ENCODE measurements around the gene NTMT2. TPM values are rescaled to one million over a fixed set of nuclear protein-coding genes. Genes with fewer than 3 reads are reported as not detected.

Gene NTMT2
- polyA plus RNA-seq, 4 donors = not detected

DNA sequence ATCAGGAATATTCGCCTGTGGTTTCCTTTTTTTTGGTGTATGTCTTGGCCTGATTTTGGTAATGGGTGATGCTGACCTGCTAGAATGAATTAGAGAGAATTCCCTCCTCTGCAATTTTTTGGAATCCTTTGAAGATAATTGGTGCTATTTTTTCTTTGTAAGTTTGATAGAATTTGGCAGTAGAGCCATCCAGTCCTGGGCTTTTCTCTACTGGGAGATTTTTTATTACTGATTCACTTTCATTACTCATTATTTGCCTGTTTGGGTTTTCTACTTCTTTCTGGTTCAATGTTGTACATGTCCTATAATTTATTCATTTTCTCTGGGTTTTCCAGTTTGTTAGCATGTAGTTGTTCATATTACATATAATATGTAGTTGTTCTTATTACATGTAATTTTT is 48.7 kb downstream of the NTMT2 start:
- 78 to 81% (median 79%) methylated on average over 1 of the region's 1 CpG for WGBS, 3 donors
- no peak for FAIRE-seq

GRCh38 chr1:170196490-170197236 is 50.9 kb downstream of the NTMT2 start:
- DNase-seq = no peak
- 49 to 71% (median 54%) methylated on average over 2 of the region's 2 CpGs for WGBS, 3 donors

More for the DNA sequence above, 48.7 kb downstream of the NTMT2 start:
- Histone ChIP-seq H3K36me3 (ENCODE audit: control insufficient read depth in 3 of 3, insufficient read depth in 2 of 3, low read depth in 1 of 3, low read length in 3 of 3) (no peaks in the 10 kb centered on the region), H3K27me3 (ENCODE audit: control insufficient read depth in 3 of 3, insufficient read depth in 3 of 3, low read length in 3 of 3) (no peaks in the 10 kb centered on the region), H3K4me1 (ENCODE audit: control insufficient read depth in 3 of 3, insufficient read depth in 2 of 3, low read depth in 1 of 3, low read length in 2 of 3) (no peaks in the 10 kb centered on the region), H3K27ac (ENCODE audit: low read depth in 1 of 3, low read length in 2 of 3) (no peak overlapping the region), H3K4me3 (ENCODE audit: low read depth in 1 of 3, low read length in 3 of 3) (no peak overlapping the region), H3K9me3 (ENCODE audit: control insufficient read depth in 2 of 2, insufficient read depth in 1 of 2, low read depth in 1 of 2, low read length in 1 of 2) (peaks cover 0 to 9% of the 10 kb centered on the region in 2 donors)
- DNase-seq = no peak

DNA sequence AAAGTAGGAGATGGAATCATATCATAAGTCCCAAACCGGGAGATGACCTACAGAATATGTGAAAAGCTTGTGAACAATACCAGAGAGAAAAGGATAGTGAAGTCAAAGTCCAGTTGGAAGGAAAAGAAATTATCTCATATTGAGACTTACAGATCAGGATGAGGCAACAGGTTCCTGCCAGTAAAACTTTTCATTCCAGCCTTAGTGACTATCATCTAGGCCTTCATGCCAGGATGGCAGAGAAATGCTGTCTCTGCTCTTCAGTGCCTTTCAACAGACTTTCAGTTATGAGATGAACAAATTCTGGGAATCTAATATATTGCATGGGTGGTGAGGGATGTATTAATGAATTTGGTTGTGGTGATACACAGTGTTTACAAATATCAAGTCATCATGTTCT is 52.3 kb downstream of the NTMT2 start:
- DNase-seq = no peak
- WGBS, 3 donors = 53 to 84% (median 64%) methylated on average over 1 of the region's 1 CpG
- H3K9me3 ChIP-seq (ENCODE audit: control insufficient read depth in 2 of 2, insufficient read depth in 1 of 2, low read depth in 1 of 2, low read length in 1 of 2) = no peaks in the 10 kb centered on the region
- H3K4me3 ChIP-seq (ENCODE audit: low read depth in 1 of 3, low read length in 3 of 3) = no peak overlapping the region
- FAIRE-seq = no peak
- no peaks in the 10 kb centered on the region for H3K27me3 ChIP-seq (ENCODE audit: control insufficient read depth in 3 of 3, insufficient read depth in 3 of 3, low read length in 3 of 3)
- no peaks in the 10 kb centered on the region for H3K4me1 ChIP-seq (ENCODE audit: control insufficient read depth in 3 of 3, insufficient read depth in 2 of 3, low read depth in 1 of 3, low read length in 2 of 3)
- H3K36me3 ChIP-seq (ENCODE audit: control insufficient read depth in 3 of 3, insufficient read depth in 2 of 3, low read depth in 1 of 3, low read length in 3 of 3) = no peaks in the 10 kb centered on the region
- H3K27ac ChIP-seq (ENCODE audit: low read depth in 1 of 3, low read length in 2 of 3) = no peak overlapping the region

More at GRCh38 chr1:170196490-170197236, 50.9 kb downstream of the NTMT2 start:
- no peak overlapping the region for H3K27ac ChIP-seq (ENCODE audit: low read depth in 1 of 3, low read length in 2 of 3)
- no peak overlapping the region for H3K4me3 ChIP-seq (ENCODE audit: low read depth in 1 of 3, low read length in 3 of 3)
- no peaks in the 10 kb centered on the region for H3K9me3 ChIP-seq (ENCODE audit: control insufficient read depth in 2 of 2, insufficient read depth in 1 of 2, low read depth in 1 of 2, low read length in 1 of 2)
- no peaks in the 10 kb centered on the region for H3K36me3 ChIP-seq (ENCODE audit: control insufficient read depth in 3 of 3, insufficient read depth in 2 of 3, low read depth in 1 of 3, low read length in 3 of 3)
- no peaks in the 10 kb centered on the region for H3K4me1 ChIP-seq (ENCODE audit: control insufficient read depth in 3 of 3, insufficient read depth in 2 of 3, low read depth in 1 of 3, low read length in 2 of 3)
- H3K27me3 ChIP-seq (ENCODE audit: control insufficient read depth in 3 of 3, insufficient read depth in 3 of 3, low read length in 3 of 3) = no peaks in the 10 kb centered on the region
- no peak for FAIRE-seq

- Histone ChIP-seq H3K4me3 (ENCODE audit: low read depth in 1 of 3, low read length in 3 of 3) (no peak overlapping the region), H3K27me3 (ENCODE audit: control insufficient read depth in 3 of 3, insufficient read depth in 3 of 3, low read length in 3 of 3) (no peaks in the 10 kb centered on the region), H3K4me1 (ENCODE audit: control insufficient read depth in 3 of 3, insufficient read depth in 2 of 3, low read depth in 1 of 3, low read length in 2 of 3) (no peaks in the 10 kb centered on the region), H3K9me3 (ENCODE audit: control insufficient read depth in 2 of 2, insufficient read depth in 1 of 2, low read depth in 1 of 2, low read length in 1 of 2) (no peaks in the 10 kb centered on the region), H3K27ac (ENCODE audit: low read depth in 1 of 3, low read length in 2 of 3) (no peak overlapping the region), H3K36me3 (ENCODE audit: control insufficient read depth in 3 of 3, insufficient read depth in 2 of 3, low read depth in 1 of 3, low read length in 3 of 3) (no peaks in the 10 kb centered on the region)
- DNase-seq (no peak), FAIRE-seq (no peak)
Observed at GRCh38 chr1:170198584-170198983, 52.8 kb downstream of the NTMT2 start.

DNA sequence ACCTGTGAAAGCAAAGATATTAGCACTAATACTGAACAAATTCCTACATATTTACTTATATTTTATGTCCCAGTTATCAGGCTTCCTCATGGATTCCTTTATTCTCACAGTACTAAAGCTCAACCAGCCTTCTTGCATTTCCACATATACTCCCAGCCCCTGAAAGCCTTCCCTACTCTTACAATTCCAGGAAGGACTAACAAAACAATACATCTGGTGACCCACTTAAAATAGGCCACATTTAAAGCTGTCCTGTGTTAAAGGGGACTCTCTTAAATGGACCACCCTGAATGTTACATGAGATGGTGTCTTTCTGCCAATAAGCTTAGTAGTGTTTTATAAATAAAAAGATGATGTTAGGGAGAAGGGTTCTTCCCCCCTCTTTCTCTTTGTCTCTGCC is 54.4 kb downstream of the NTMT2 start:
- FAIRE-seq (no peak), DNase-seq (no peak)
- Histone ChIP-seq H3K4me3 (ENCODE audit: low read depth in 1 of 3, low read length in 3 of 3) (no peak overlapping the region), H3K27me3 (ENCODE audit: control insufficient read depth in 3 of 3, insufficient read depth in 3 of 3, low read length in 3 of 3) (no peaks in the 10 kb centered on the region), H3K36me3 (ENCODE audit: control insufficient read depth in 3 of 3, insufficient read depth in 2 of 3, low read depth in 1 of 3, low read length in 3 of 3) (no peaks in the 10 kb centered on the region), H3K4me1 (ENCODE audit: control insufficient read depth in 3 of 3, insufficient read depth in 2 of 3, low read depth in 1 of 3, low read length in 2 of 3) (no peaks in the 10 kb centered on the region), H3K27ac (ENCODE audit: low read depth in 1 of 3, low read length in 2 of 3) (no peak overlapping the region), H3K9me3 (ENCODE audit: control insufficient read depth in 2 of 2, insufficient read depth in 1 of 2, low read depth in 1 of 2, low read length in 1 of 2) (no peaks in the 10 kb centered on the region)

GRCh38 chr1:170200621-170201397 is 55.0 kb downstream of the NTMT2 start:
- FAIRE-seq = no peak
- WGBS, 3 donors = 59 to 63% (median 63%) methylated on average over 4 of the region's 4 CpGs

GRCh38 chr1:170203693-170204092 is 57.9 kb downstream of the NTMT2 start:
- Histone ChIP-seq H3K36me3 (ENCODE audit: control insufficient read depth in 3 of 3, insufficient read depth in 2 of 3, low read depth in 1 of 3, low read length in 3 of 3) (no peaks in the 10 kb centered on the region), H3K27ac (ENCODE audit: low read depth in 1 of 3, low read length in 2 of 3) (no peak overlapping the region), H3K4me3 (ENCODE audit: low read depth in 1 of 3, low read length in 3 of 3) (no peak overlapping the region), H3K4me1 (ENCODE audit: control insufficient read depth in 3 of 3, insufficient read depth in 2 of 3, low read depth in 1 of 3, low read length in 2 of 3) (no peaks in the 10 kb centered on the region), H3K9me3 (ENCODE audit: control insufficient read depth in 2 of 2, insufficient read depth in 1 of 2, low read depth in 1 of 2, low read length in 1 of 2) (peaks cover 0 to 4% of the 10 kb centered on the region in 2 donors), H3K27me3 (ENCODE audit: control insufficient read depth in 3 of 3, insufficient read depth in 3 of 3, low read length in 3 of 3) (no peaks in the 10 kb centered on the region)
- FAIRE-seq = no peak
- no peak for DNase-seq

More at GRCh38 chr1:170200621-170201397, 55.0 kb downstream of the NTMT2 start:
- Histone ChIP-seq H3K4me3 (ENCODE audit: low read depth in 1 of 3, low read length in 3 of 3) (no peak overlapping the region), H3K4me1 (ENCODE audit: control insufficient read depth in 3 of 3, insufficient read depth in 2 of 3, low read depth in 1 of 3, low read length in 2 of 3) (no peaks in the 10 kb centered on the region), H3K27me3 (ENCODE audit: control insufficient read depth in 3 of 3, insufficient read depth in 3 of 3, low read length in 3 of 3) (no peaks in the 10 kb centered on the region), H3K36me3 (ENCODE audit: control insufficient read depth in 3 of 3, insufficient read depth in 2 of 3, low read depth in 1 of 3, low read length in 3 of 3) (no peaks in the 10 kb centered on the region), H3K9me3 (ENCODE audit: control insufficient read depth in 2 of 2, insufficient read depth in 1 of 2, low read depth in 1 of 2, low read length in 1 of 2) (no peaks in the 10 kb centered on the region), H3K27ac (ENCODE audit: low read depth in 1 of 3, low read length in 2 of 3) (no peak overlapping the region)
- no peak for DNase-seq

DNA sequence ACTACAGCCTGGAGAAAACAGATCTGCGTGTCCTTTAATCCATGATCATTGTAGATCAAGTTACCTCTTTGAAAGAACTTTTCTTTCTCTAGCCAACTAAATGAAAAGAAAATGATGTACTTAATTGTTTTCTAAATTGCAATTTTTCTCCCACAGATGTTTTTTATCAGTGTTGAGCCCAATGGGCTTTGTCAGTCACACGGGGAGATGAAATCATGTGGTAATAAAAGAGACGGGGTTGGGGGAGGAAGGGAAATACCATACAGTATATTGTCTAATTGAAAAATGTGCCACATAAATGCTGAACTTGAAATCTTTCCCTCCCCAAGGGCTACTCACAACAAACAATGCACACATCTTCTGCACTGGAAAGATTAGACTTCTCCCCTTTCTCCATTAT is 58.4 kb downstream of the NTMT2 start:
- WGBS, 3 donors = 58 to 75% (median 65%) methylated on average over 3 of the region's 3 CpGs
- no peaks in the 10 kb centered on the region for H3K27me3 ChIP-seq (ENCODE audit: control insufficient read depth in 3 of 3, insufficient read depth in 3 of 3, low read length in 3 of 3)
- no peaks in the 10 kb centered on the region for H3K4me1 ChIP-seq (ENCODE audit: control insufficient read depth in 3 of 3, insufficient read depth in 2 of 3, low read depth in 1 of 3, low read length in 2 of 3)
- FAIRE-seq (no peak), DNase-seq (no peak)
- H3K36me3 ChIP-seq (ENCODE audit: control insufficient read depth in 3 of 3, insufficient read depth in 2 of 3, low read depth in 1 of 3, low read length in 3 of 3) = no peaks in the 10 kb centered on the region
- peaks cover 0 to 4% of the 10 kb centered on the region in 2 donors for H3K9me3 ChIP-seq (ENCODE audit: control insufficient read depth in 2 of 2, insufficient read depth in 1 of 2, low read depth in 1 of 2, low read length in 1 of 2)
- H3K4me3 ChIP-seq (ENCODE audit: low read depth in 1 of 3, low read length in 3 of 3) = no peak overlapping the region
- no peak overlapping the region for H3K27ac ChIP-seq (ENCODE audit: low read depth in 1 of 3, low read length in 2 of 3)

Measured in small intestine (tissue), 7 donors.